ENCODE results near the gene TMEM269.

Gene TMEM269

GRCh38 chr1:42837709-42838108, 52.9 kb downstream of the TMEM269 start:
- H3K9me3 ChIP-seq (ENCODE audit: control extremely low read depth in 1 of 5, control insufficient read depth in 4 of 5, insufficient read depth in 2 of 5, low read depth in 1 of 5, low read length in 4 of 5) = no peaks in the 10 kb centered on the region
- ChIA-PET CTCF (interaction anchor here (0.9 to 2.1 kb wide), 4 partner anchors 8 to 59 kb away, joined by 3 to 7 read pairs (median 4); partner anchors contain the start of gene ZNF691), POLR2A (interaction anchor here (0.6 kb wide), 1 partner anchor 42 kb away, joined by 3 read pairs; no protein-coding TSS in a partner anchor)
- H3K36me3 ChIP-seq (ENCODE audit: control insufficient read depth in 4 of 4, insufficient read depth in 4 of 4, low read length in 3 of 4) = peaks cover 6 to 23% (median 15%) of the 10 kb centered on the region in 4 experiments
- H3K4me1 ChIP-seq (ENCODE audit: control extremely low read depth in 1 of 4, control insufficient read depth in 4 of 4, insufficient read depth in 4 of 4, low read length in 3 of 4) = no peaks in the 10 kb centered on the region
- 67% methylated on average over 3 of the region's 3 CpGs for WGBS (ENCODE audit: insufficient coverage)
- H3K27ac ChIP-seq (ENCODE audit: insufficient read depth in 1 of 2, low read depth in 1 of 2, low read length in 2 of 2, poor library complexity in 1 of 2, severe bottlenecking in 2 of 2) = no peak overlapping the region
- H3K27me3 ChIP-seq (replicated peaks in 2 of 5; ENCODE audit: control insufficient read depth in 4 of 5, insufficient read depth in 5 of 5, low read length in 4 of 5) = no peaks in the 10 kb centered on the region
- no peak overlapping the region for H3K4me3 ChIP-seq (ENCODE audit: control insufficient read depth in 1 of 7, extremely low read depth in 1 of 7, insufficient read depth in 4 of 7, low read depth in 2 of 7, low read length in 6 of 7)
- no peak for DNase-seq

GRCh38 chr1:42838482-42839190, 53.8 kb downstream of the TMEM269 start:
- CTCF ChIA-PET = interaction anchor here (0.9 to 2.1 kb wide), 4 partner anchors 7 to 60 kb away, joined by 3 to 7 read pairs (median 4); partner anchors contain the start of gene ZNF691
- 87% methylated on average over 3 of the region's 7 CpGs for WGBS (ENCODE audit: insufficient coverage)
- POLR2A ChIA-PET = no interaction called here

GRCh38 chr1:42841010-42841409, 56.2 kb downstream of the TMEM269 start:
- Histone ChIP-seq H3K36me3 (ENCODE audit: control insufficient read depth in 4 of 4, insufficient read depth in 4 of 4, low read length in 3 of 4) (peaks cover 6 to 30% (median 21%) of the 10 kb centered on the region in 4 experiments), H3K4me3 (ENCODE audit: control insufficient read depth in 1 of 7, extremely low read depth in 1 of 7, insufficient read depth in 4 of 7, low read depth in 2 of 7, low read length in 6 of 7) (no peak overlapping the region), H3K9me3 (ENCODE audit: control extremely low read depth in 1 of 5, control insufficient read depth in 4 of 5, insufficient read depth in 2 of 5, low read depth in 1 of 5, low read length in 4 of 5) (no peaks in the 10 kb centered on the region), H3K4me1 (ENCODE audit: control extremely low read depth in 1 of 4, control insufficient read depth in 4 of 4, insufficient read depth in 4 of 4, low read length in 3 of 4) (peaks cover 4 to 5% (median 5%) of the 10 kb centered on the region in 4 experiments), H3K27me3 (replicated peaks in 2 of 5; ENCODE audit: control insufficient read depth in 4 of 5, insufficient read depth in 5 of 5, low read length in 4 of 5) (no peaks in the 10 kb centered on the region), H3K27ac (ENCODE audit: insufficient read depth in 1 of 2, low read depth in 1 of 2, low read length in 2 of 2, poor library complexity in 1 of 2, severe bottlenecking in 2 of 2) (no peak overlapping the region)
- DNase-seq = no peak
- CTCF ChIA-PET = no interaction called here
- WGBS (ENCODE audit: insufficient coverage) = 100% methylated on average over 1 of the region's 3 CpGs
- POLR2A ChIA-PET = no interaction called here

More at GRCh38 chr1:42838482-42839190, 53.8 kb downstream of the TMEM269 start:
- no peaks in the 10 kb centered on the region for H3K9me3 ChIP-seq (ENCODE audit: control extremely low read depth in 1 of 5, control insufficient read depth in 4 of 5, insufficient read depth in 2 of 5, low read depth in 1 of 5, low read length in 4 of 5)
- no peaks in the 10 kb centered on the region for H3K4me1 ChIP-seq (ENCODE audit: control extremely low read depth in 1 of 4, control insufficient read depth in 4 of 4, insufficient read depth in 4 of 4, low read length in 3 of 4)
- no peak overlapping the region for H3K27ac ChIP-seq (ENCODE audit: insufficient read depth in 1 of 2, low read depth in 1 of 2, low read length in 2 of 2, poor library complexity in 1 of 2, severe bottlenecking in 2 of 2)
- H3K27me3 ChIP-seq (replicated peaks in 2 of 5; ENCODE audit: control insufficient read depth in 4 of 5, insufficient read depth in 5 of 5, low read length in 4 of 5) = no peaks in the 10 kb centered on the region
- H3K36me3 ChIP-seq (ENCODE audit: control insufficient read depth in 4 of 4, insufficient read depth in 4 of 4, low read length in 3 of 4) = peaks cover 6 to 29% (median 22%) of the 10 kb centered on the region in 4 experiments
- H3K4me3 ChIP-seq (ENCODE audit: control insufficient read depth in 1 of 7, extremely low read depth in 1 of 7, insufficient read depth in 4 of 7, low read depth in 2 of 7, low read length in 6 of 7) = no peak overlapping the region
- no peak for DNase-seq

GRCh38 chr1:42841440-42842147, 56.8 kb downstream of the TMEM269 start:
- 72% methylated on average over 2 of the region's 2 CpGs for WGBS (ENCODE audit: insufficient coverage)
- no peak overlapping the region for H3K27ac ChIP-seq (ENCODE audit: insufficient read depth in 1 of 2, low read depth in 1 of 2, low read length in 2 of 2, poor library complexity in 1 of 2, severe bottlenecking in 2 of 2)
- DNase-seq = no peak
- peaks cover 4 to 7% (median 6%) of the 10 kb centered on the region in 4 experiments for H3K4me1 ChIP-seq (ENCODE audit: control extremely low read depth in 1 of 4, control insufficient read depth in 4 of 4, insufficient read depth in 4 of 4, low read length in 3 of 4)
- ChIA-PET POLR2A (no interaction called here), CTCF (no interaction called here)
- no peak overlapping the region for H3K4me3 ChIP-seq (ENCODE audit: control insufficient read depth in 1 of 7, extremely low read depth in 1 of 7, insufficient read depth in 4 of 7, low read depth in 2 of 7, low read length in 6 of 7)
- no peaks in the 10 kb centered on the region for H3K9me3 ChIP-seq (ENCODE audit: control extremely low read depth in 1 of 5, control insufficient read depth in 4 of 5, insufficient read depth in 2 of 5, low read depth in 1 of 5, low read length in 4 of 5)
- peaks cover 6 to 30% (median 21%) of the 10 kb centered on the region in 4 experiments for H3K36me3 ChIP-seq (ENCODE audit: control insufficient read depth in 4 of 4, insufficient read depth in 4 of 4, low read length in 3 of 4)
- no peaks in the 10 kb centered on the region for H3K27me3 ChIP-seq (replicated peaks in 2 of 5; ENCODE audit: control insufficient read depth in 4 of 5, insufficient read depth in 5 of 5, low read length in 4 of 5)

- peaks cover 4 to 37% (median 21%) of the 10 kb centered on the region in 4 experiments for H3K36me3 ChIP-seq (ENCODE audit: control insufficient read depth in 4 of 4, insufficient read depth in 4 of 4, low read length in 3 of 4)
- ChIA-PET CTCF (interaction anchor here (0.5 to 2.7 kb wide), 5 partner anchors 20 to 229 kb away, joined by 3 to 7 read pairs (median 3); no protein-coding TSS in a partner anchor), POLR2A (no interaction called here)
- no peaks in the 10 kb centered on the region for H3K27me3 ChIP-seq (replicated peaks in 2 of 5; ENCODE audit: control insufficient read depth in 4 of 5, insufficient read depth in 5 of 5, low read length in 4 of 5)
- H3K4me3 ChIP-seq (ENCODE audit: control insufficient read depth in 1 of 7, extremely low read depth in 1 of 7, insufficient read depth in 4 of 7, low read depth in 2 of 7, low read length in 6 of 7) = no peak overlapping the region
- WGBS (ENCODE audit: insufficient coverage) = 100% methylated on average over 2 of the region's 4 CpGs
- peaks cover 8 to 22% (median 16%) of the 10 kb centered on the region in 4 experiments for H3K4me1 ChIP-seq (ENCODE audit: control extremely low read depth in 1 of 4, control insufficient read depth in 4 of 4, insufficient read depth in 4 of 4, low read length in 3 of 4)
- no peak for DNase-seq
- H3K9me3 ChIP-seq (ENCODE audit: control extremely low read depth in 1 of 5, control insufficient read depth in 4 of 5, insufficient read depth in 2 of 5, low read depth in 1 of 5, low read length in 4 of 5) = no peaks in the 10 kb centered on the region
- H3K27ac ChIP-seq (ENCODE audit: insufficient read depth in 1 of 2, low read depth in 1 of 2, low read length in 2 of 2, poor library complexity in 1 of 2, severe bottlenecking in 2 of 2) = no peak overlapping the region
These were observed 59.9 kb downstream of the TMEM269 start for GRCh38 chr1:42844592-42845140.

GRCh38 chr1:42845193-42845592, 60.4 kb downstream of the TMEM269 start:
- ChIA-PET CTCF (interaction anchor here (0.5 to 2.7 kb wide), 6 partner anchors 9 to 228 kb away, joined by 3 to 7 read pairs (median 3); no protein-coding TSS in a partner anchor), POLR2A (no interaction called here)
- no peak overlapping the region for H3K4me3 ChIP-seq (ENCODE audit: control insufficient read depth in 1 of 7, extremely low read depth in 1 of 7, insufficient read depth in 4 of 7, low read depth in 2 of 7, low read length in 6 of 7)
- no peak overlapping the region for H3K27ac ChIP-seq (ENCODE audit: insufficient read depth in 1 of 2, low read depth in 1 of 2, low read length in 2 of 2, poor library complexity in 1 of 2, severe bottlenecking in 2 of 2)
- H3K4me1 ChIP-seq (ENCODE audit: control extremely low read depth in 1 of 4, control insufficient read depth in 4 of 4, insufficient read depth in 4 of 4, low read length in 3 of 4) = peaks cover 8 to 22% (median 16%) of the 10 kb centered on the region in 4 experiments
- no CpG with 5 or more reads among the region's 1 CpG for WGBS (ENCODE audit: insufficient coverage)
- H3K27me3 ChIP-seq (replicated peaks in 2 of 5; ENCODE audit: control insufficient read depth in 4 of 5, insufficient read depth in 5 of 5, low read length in 4 of 5) = no peaks in the 10 kb centered on the region
- H3K36me3 ChIP-seq (ENCODE audit: control insufficient read depth in 4 of 4, insufficient read depth in 4 of 4, low read length in 3 of 4) = peaks cover 4 to 41% (median 24%) of the 10 kb centered on the region in 4 experiments
- H3K9me3 ChIP-seq (ENCODE audit: control extremely low read depth in 1 of 5, control insufficient read depth in 4 of 5, insufficient read depth in 2 of 5, low read depth in 1 of 5, low read length in 4 of 5) = no peaks in the 10 kb centered on the region
- DNase-seq = no peak

Measured in common myeloid progenitor, CD34-positive (primary cell).